ENCODE results near the gene MAP3K8. TPM values are rescaled to one million over a fixed set of nuclear protein-coding genes. Genes with fewer than 3 reads are reported as not detected.

MAP3K8 gene
- total RNA-seq, 1 donor from 2014 or later = 7.0 TPM

DNA sequence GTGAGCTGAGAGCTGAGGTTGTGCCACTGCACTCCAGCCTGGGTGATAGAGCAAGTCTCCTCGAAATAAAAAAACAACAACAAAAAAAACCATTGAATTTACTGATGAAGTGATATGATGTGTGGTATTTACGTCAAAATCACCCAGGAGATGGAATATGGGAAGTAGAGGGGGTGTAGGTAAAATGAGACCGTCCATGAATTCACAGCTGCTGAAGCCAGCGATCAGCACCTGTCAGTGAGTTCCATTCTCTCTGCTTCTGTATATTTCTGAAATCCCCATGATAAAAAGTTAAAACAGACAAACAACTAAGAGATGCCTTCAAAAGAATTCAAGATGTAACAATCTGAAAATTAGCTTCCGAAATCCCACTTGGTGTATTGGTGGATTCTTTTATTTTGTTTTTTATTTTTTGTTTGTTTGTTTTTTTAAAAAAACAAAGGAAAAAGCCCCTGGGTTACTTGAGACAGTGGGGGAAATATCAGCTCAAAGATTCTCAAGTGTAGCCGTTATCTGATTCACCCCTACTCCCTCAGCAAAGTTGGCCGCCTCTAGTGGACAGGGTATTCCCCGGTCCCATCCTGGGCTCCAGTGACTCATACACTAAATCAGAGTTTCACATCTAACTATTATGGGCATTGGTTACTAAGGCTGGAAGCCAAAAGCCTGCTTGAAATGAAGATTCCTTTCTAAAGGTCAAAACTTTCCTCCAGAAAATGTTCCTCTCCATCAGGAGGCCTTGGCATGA, 76.4 kb downstream of the MAP3K8 start:
- intact Hi-C loops (cut with micrococcal nuclease) = no loop called here
- H3K27me3 ChIP-seq (ENCODE audit: low read depth) = peaks cover 3% of the 10 kb centered on the region
- TF ChIP-seq, protein P1, sequence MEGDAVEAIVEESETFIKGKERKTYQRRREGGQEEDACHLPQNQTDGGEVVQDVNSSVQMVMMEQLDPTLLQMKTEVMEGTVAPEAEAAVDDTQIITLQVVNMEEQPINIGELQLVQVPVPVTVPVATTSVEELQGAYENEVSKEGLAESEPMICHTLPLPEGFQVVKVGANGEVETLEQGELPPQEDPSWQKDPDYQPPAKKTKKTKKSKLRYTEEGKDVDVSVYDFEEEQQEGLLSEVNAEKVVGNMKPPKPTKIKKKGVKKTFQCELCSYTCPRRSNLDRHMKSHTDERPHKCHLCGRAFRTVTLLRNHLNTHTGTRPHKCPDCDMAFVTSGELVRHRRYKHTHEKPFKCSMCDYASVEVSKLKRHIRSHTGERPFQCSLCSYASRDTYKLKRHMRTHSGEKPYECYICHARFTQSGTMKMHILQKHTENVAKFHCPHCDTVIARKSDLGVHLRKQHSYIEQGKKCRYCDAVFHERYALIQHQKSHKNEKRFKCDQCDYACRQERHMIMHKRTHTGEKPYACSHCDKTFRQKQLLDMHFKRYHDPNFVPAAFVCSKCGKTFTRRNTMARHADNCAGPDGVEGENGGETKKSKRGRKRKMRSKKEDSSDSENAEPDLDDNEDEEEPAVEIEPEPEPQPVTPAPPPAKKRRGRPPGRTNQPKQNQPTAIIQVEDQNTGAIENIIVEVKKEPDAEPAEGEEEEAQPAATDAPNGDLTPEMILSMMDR (IDR thresholded peaks at IDR 0.05; ENCODE audit: borderline replicate concordance) = no peak
- no peak overlapping the region for H3K27ac ChIP-seq (replicated peaks)
- no peak for DNase-seq
- H3K4me3 ChIP-seq = no peak overlapping the region
- H3K9me3 ChIP-seq (replicated peaks) = no peaks in the 10 kb centered on the region
- peaks cover 3% of the 10 kb centered on the region for H3K4me1 ChIP-seq
- no peaks in the 10 kb centered on the region for H3K36me3 ChIP-seq

DNA sequence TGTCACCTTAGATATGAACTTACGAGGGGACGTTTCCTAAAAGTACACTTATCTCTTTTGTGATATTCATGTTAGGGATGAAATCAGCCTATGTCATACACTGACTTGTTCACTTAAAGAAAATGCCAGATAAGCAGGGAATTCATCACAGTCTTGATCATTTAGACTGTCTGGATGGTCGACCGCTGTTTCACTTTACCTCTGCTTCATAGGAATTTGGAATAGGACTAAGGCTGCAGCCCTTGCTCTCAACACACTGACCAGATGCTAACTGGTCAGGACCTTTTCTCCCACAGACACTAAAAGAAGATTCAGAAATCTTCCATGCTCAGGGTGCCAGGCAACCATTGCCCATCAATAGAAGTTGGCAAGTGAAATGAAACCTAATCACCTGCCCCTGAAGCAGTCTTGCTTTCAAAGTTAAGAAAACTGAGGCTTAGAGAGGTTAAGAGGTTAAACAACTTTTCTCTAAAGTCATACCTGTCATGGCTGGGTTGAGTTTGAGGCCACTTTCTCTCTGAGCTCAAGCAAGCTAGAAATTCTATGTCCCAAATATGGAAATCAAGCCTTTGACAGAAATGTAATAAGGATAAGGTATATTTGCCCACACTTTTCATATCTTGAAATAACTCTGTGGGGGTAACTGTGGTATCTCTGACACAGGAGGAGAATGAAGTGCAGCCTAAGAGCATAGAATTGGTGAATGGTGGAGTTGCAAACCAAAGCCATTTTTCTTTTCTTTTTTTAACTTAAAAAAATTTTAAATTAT, 77.1 kb downstream of the MAP3K8 start:
- Histone ChIP-seq H3K4me1 (peaks cover 3% of the 10 kb centered on the region), H3K4me3 (no peak overlapping the region), H3K27ac (replicated peaks) (no peak overlapping the region), H3K9me3 (replicated peaks) (no peaks in the 10 kb centered on the region), H3K27me3 (ENCODE audit: low read depth) (no peaks in the 10 kb centered on the region), H3K36me3 (no peaks in the 10 kb centered on the region)
- intact Hi-C loops (cut with micrococcal nuclease) = no loop called here
- no peak for DNase-seq
- TF ChIP-seq, protein P1 (IDR thresholded peaks at IDR 0.05; ENCODE audit: borderline replicate concordance) = no peak

Other genes starting within 250 kb of the MAP3K8 start
- 21.3 TPM for gene MTPAP, start 84.9 kb upstream of the MAP3K8 start, total RNA-seq
- not detected for gene LYZL2, start 195.6 kb downstream of the MAP3K8 start, total RNA-seq

All from left ventricle myocardium inferior (tissue), 1 donor.